PFSK-1 (cell line): ENCODE data around the gene GNB1L.

ENCODE experiments used
- FOXP2 ChIP-seq: optimal IDR thresholded peaks from 2 replicates; pipeline ENCODE3; 2011; ENCODE audit warnings: borderline replicate concordance, control low read depth, inconsistent platforms; ENCODE audit not compliant: insufficient read depth; ENCODE audit errors: extremely low read length, extremely low read depth
- POLR2AphosphoS5 ChIP-seq: IDR thresholded peaks from 2 replicates; pipeline ENCODE4 v1.6.1; 2012; ENCODE audit warnings: low read depth, mild to moderate bottlenecking, control low read depth, low read length, moderate library complexity
- SIN3A ChIP-seq: IDR thresholded peaks from 2 replicates; pipeline ENCODE4 v1.6.1; 2012; ENCODE audit warnings: mild to moderate bottlenecking, low read length, moderate library complexity, borderline replicate concordance; ENCODE audit not compliant: insufficient read depth
- TAF1 ChIP-seq: IDR thresholded peaks from 2 replicates; pipeline ENCODE4 v1.6.1; 2012; ENCODE audit warnings: low read length, control low read depth, borderline replicate concordance; ENCODE audit not compliant: insufficient read depth
- TF ChIP-seq, protein P1 (sequence below), 2 experiments: IDR thresholded peaks; 2 replicates each; pipeline versions ENCODE4 v1.6.1 to v1.8.0; 2011 to 2012; ENCODE audit warnings: low read depth in 2 of 2, low read length in 2 of 2, control low read depth in 1 of 2, inconsistent platforms in 1 of 2, mild to moderate bottlenecking in 1 of 2, moderate library complexity in 1 of 2; ENCODE audit not compliant: insufficient read depth in 1 of 2

DNA sequence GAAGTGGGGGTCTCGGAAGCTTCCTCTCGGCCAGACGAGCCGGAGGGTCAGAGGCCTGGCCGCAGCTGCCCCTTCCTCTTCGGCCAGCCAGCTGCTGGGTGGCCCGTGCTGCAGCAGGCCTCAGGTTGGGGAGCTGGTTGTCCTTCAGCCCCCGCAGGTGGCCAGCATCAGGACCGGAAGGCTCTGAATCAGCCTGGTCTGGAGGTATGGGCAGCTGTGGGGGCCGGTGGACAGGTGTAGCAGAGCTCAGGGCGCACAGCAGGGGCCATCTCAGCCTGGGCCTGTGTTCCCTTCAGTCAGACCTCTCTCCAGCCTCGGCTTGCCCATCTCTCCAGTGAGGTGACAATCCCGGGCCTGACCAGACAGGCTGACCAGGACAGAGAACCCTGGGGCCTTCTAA lies 107.9 kb downstream of the GNB1L start:
- TF ChIP-seq POLR2AphosphoS5 (no peak), SIN3A (no peak), TAF1 (no peak), FOXP2 (no peak)
- TF ChIP-seq, protein P1, sequence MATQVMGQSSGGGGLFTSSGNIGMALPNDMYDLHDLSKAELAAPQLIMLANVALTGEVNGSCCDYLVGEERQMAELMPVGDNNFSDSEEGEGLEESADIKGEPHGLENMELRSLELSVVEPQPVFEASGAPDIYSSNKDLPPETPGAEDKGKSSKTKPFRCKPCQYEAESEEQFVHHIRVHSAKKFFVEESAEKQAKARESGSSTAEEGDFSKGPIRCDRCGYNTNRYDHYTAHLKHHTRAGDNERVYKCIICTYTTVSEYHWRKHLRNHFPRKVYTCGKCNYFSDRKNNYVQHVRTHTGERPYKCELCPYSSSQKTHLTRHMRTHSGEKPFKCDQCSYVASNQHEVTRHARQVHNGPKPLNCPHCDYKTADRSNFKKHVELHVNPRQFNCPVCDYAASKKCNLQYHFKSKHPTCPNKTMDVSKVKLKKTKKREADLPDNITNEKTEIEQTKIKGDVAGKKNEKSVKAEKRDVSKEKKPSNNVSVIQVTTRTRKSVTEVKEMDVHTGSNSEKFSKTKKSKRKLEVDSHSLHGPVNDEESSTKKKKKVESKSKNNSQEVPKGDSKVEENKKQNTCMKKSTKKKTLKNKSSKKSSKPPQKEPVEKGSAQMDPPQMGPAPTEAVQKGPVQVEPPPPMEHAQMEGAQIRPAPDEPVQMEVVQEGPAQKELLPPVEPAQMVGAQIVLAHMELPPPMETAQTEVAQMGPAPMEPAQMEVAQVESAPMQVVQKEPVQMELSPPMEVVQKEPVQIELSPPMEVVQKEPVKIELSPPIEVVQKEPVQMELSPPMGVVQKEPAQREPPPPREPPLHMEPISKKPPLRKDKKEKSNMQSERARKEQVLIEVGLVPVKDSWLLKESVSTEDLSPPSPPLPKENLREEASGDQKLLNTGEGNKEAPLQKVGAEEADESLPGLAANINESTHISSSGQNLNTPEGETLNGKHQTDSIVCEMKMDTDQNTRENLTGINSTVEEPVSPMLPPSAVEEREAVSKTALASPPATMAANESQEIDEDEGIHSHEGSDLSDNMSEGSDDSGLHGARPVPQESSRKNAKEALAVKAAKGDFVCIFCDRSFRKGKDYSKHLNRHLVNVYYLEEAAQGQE (IDR thresholded peaks at IDR 0.05; ENCODE audit: insufficient read depth in 1 of 2, low read depth in 2 of 2, low read length in 2 of 2) = no peak
